Measurements from ENCODE around the gene GGT5.
"Not testable (repeated sequence)": the region's sequence is repeated elsewhere in the genome, so short reads cannot be mapped to it uniquely, and the experiment has no call there.

The GGT5 gene

GRCh38 chr22:24245030-24245431 is at the start of gene GGT5:
Gene GGT5 (minus strand): TSS chr22:24245082. CDS start chr22:24244725, 357 bp downstream.
- not testable (repeated sequence) for DNase-seq

GRCh38 chr22:24292202-24292830 is 47.4 kb upstream of the GGT5 start:
- DNase-seq: not testable (repeated sequence)

GRCh38 chr22:24291515-24292201 is 46.8 kb upstream of the GGT5 start:
- DNase-seq: no peak

DNA sequence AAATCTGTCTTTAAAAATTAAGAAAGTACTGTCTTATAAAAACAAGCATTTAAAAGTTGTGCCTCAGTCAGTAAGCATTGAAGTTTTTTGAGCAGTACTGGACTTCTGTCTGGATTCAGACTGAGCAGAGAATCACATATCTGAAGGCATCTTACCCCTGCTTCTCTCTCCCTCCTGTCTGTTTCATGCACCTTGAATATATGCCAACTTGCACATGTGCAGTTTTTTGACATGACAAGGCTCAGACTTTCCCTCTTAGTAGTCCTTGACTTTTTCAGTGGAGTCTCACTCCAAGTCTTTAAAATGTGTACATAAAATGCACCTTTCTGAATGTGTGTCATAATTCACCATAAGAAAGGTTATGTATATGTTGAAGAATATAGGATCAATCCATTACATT is 45.6 kb upstream of the GGT5 start:
- no peak for DNase-seq

DNA sequence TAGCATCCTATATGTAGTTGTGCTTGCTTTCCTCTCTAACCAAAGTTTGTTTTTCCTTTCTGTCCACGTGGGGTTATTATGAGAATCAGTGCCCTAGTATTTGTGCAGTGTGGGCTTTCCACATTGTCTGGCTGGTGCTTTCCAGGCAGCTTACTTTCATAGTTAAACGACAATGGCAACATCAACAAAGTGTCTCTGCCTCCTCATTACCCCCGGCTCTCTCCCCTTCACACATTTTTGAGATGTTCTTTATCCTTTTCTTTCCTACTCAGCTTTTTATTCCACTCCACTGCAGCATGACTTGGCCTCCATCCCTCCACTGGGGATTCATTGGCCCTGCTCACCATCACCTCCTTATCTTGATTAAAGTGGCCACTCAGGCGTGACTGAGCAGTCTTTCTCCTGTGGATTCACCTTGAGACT is 44.9 kb upstream of the GGT5 start:
- no peak for DNase-seq

DNA sequence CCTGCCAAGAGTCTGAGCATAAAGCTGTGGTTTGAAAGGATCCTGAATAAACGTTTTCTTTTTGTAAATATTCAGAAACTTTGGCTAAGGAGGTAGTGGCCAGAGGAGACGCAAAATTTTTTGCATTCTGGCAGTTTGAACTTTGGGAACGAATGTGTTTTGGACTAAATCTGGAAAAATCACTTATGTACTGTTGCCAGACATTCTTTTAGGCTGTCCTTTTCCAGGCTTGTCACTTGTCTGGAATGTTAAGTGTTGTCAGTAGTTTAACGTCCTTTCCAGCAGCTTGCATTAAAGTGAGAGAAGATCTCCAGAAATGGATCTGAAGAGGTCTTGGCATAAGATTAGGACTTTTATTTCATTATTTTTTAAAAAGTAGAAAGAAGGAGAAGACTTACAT is 44.2 kb upstream of the GGT5 start:
- DNase-seq: peak; percentile 49

DNA sequence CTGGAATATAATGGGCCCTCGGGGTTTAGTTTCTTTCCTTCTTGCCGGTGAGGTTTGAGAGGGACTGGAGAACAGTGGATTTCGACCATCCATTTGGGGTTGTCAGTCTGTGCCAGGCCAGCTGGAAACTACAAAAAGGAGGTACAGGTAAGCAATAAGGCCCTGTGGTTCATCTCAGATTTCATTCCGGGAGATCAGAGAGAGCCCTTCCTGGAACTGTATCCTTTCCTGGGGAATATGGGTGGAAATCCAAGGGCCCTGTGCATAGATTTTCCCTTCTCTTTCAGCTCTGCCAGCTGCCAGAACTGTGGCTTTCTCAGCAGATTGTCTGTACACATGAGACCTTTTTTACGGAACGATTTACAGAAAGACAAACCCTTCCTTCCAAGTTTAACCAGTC is 42.9 kb upstream of the GGT5 start:
- not testable (repeated sequence) for DNase-seq

GRCh38 chr22:24287212-24287611 is 42.3 kb upstream of the GGT5 start:
- DNase-seq: not testable (repeated sequence)

- no peak for DNase-seq
These were observed 40.4 kb upstream of the GGT5 start for GRCh38 chr22:24285245-24285644.

- DNase-seq: no peak
These were observed 39.9 kb upstream of the GGT5 start for GRCh38 chr22:24284747-24285203.

- no peak for DNase-seq
These were observed 37.5 kb upstream of the GGT5 start for GRCh38 chr22:24282401-24282800.

GRCh38 chr22:24280363-24280762 is 35.5 kb upstream of the GGT5 start:
- DNase-seq: not testable (repeated sequence)

DNA sequence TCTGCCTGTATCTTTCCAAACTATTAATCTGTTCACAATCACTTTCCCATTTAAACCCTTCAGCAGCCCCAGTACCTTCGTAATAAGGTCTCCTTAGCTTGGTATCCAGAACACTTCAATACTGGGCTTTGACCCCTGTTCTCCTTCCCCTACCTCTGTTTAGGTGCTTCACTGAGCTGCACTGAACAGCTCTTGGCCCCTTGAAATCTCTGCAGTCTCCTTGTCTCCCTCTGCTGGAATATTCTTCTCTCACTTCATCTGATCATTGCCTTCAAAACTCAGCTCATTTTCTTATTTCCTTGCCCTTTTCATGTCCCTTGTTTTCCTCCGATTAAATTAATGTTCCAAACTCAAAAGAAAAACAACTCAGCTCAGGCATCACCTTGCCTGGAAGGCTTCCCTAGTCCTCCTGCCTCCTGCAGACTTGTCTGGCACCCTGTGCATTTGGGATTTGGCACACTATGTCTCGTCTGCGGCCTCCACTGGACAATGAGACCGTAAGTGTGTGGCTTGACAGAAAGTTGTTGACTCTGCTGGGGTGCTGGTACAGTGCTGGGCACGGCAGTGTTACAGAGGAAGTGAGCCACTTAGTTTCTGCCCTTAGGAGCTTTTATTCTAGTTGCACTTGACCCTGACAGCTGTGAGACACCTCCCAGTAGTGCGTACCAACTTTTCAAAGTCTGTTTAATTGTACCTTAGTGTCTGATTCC is 30.0 kb upstream of the GGT5 start:
- DNase-seq: not testable (repeated sequence)

GRCh38 chr22:24273906-24274305 is 29.0 kb upstream of the GGT5 start:
- not testable (repeated sequence) for DNase-seq

- not testable (repeated sequence) for DNase-seq
These were observed 28.1 kb upstream of the GGT5 start for GRCh38 chr22:24273031-24273430.

GRCh38 chr22:24271386-24271854 is 26.5 kb upstream of the GGT5 start:
- no peak for DNase-seq

DNA sequence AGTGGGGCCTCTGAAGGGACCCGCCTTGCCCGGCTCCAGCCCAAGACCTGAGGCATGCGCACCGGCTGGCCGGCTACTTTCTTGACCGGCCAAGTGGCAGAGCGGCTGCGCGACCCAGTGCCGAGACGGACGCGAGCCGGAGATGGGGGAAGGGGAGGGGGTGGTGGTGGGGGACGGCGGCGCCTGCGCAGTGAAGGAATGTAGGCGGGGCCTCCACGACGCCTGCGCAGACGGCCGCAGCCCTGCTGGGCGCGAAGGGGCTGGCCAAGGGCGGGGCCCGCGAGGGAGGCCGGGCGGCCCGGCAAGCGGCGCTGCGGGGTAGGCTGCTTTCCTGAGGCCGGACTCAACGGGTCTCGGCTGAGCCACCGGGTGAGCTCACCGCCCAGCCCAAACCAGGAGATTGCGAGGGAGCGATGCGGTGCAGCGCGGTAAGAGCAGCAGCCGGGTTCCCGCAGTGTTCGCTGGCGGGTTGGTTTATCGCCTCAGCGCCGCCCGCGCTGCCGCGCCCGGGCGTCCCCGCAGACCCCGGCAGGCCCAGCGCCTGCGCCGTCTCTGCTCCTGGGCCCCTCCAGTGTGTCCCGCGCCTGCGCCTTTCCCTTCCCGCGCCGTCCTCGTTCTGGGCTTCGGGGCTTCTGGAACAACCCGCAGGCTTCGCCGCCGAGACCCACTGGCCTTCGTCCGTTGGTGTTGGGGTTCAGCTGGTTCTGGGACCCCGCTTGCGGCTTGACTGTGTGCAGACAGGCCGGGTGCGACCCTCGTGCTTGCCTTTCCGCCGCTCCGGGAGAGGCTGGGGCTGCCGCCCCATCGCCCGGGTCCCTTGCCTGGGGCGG is 25.9 kb upstream of the GGT5 start, which contains the start of gene SPECC1L:
TSS of gene SPECC1L (plus strand) at position 276 of the 830 bp plus-strand sequence. CDS start 31,401 bp downstream, outside the sequence.
- peak; percentile 96 for DNase-seq

GRCh38 chr22:24266495-24266894 is 21.6 kb upstream of the GGT5 start:
- DNase-seq: not testable (repeated sequence)

DNA sequence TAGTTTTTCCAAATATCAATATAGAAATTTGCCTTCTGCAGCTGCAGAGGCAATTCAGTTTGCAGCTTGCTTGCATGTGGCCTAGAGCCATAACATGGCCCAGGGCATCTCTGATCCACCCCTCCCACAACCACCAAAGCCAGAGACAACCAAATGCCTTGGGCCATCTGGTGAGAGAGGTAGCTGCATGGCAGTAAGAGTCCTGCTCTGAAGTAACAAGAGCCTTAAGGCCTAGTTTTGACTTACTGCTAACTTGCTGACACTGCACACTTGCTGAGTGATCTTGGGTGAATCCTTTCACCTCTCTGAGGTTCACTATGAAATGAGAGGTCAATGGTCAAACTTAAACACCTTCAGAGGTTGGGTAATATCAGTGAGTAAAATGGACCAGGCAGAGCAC is 20.9 kb upstream of the GGT5 start:
- no peak for DNase-seq

- not testable (repeated sequence) for DNase-seq
These were observed 19.5 kb upstream of the GGT5 start for GRCh38 chr22:24264329-24264896.

DNA sequence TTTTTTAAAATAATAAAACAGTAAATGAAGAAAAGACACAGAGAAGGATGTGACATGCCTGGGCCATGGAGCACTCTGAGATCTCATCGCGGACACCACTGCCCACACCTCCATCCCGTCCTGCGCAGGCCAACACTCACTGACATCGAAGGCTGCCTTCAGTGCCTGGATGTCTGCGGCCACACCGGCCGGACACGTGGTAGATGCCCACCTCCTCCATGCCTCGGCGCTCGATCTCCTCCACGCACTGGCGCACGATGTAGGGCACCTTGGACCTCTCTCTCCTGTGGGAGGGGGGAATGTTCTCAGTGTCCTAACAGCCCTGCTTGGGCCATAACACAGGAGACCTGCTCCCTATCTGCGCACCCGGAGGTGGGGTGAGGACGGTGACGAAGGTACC is 18.6 kb upstream of the GGT5 start:
- not testable (repeated sequence) for DNase-seq

GRCh38 chr22:24262185-24262749 is 17.4 kb upstream of the GGT5 start:
- DNase-seq: not testable (repeated sequence)

Data from right hindlimb (tissue), 1 donor.